Fibroblast of peridontal ligament (primary cell): ENCODE results near the gene SPDEF.

Experiments used
- DNase-seq: peaks from one replicate; pipeline ENCODE4 v3.0.0-alpha.2; 2010; ENCODE audit errors: extremely low read depth

The SPDEF gene

DNA sequence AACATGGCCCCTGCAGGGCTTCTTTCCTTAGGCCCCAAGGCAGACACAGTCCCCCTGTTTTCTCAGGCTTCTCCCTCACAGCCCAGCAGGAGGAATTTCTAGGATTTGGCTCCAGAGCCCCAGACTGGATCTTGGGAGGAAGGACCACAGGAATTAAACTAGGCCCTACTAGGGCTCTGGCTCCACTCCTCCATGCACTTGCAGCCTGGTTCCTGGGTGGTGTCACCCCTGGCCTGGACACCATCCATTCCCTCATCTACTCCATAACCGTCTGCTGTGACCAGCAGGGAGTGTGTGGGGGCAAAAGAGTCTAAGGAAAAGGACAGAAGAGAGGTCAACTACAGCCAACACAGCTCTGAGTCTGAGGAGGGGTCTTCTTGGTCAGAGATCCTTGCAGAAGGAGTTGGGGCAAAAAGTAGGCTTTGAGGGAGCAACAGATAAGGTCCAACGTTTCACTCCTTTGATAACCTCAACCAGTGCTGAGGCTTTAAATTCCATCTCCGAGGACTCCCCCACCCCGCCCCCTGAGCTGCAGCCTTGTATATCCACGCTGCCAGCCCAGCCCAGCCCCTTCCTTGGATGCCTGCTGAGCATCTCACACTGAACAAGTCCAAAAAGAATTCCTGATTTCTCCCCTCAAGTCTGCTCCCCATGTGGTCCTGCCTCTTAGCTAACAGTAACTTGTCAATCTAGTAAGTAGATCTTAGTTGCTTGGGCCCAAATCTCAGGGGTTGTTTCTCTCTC lies 27.9 kb upstream of the SPDEF start:
- DNase-seq = no peak

DNA sequence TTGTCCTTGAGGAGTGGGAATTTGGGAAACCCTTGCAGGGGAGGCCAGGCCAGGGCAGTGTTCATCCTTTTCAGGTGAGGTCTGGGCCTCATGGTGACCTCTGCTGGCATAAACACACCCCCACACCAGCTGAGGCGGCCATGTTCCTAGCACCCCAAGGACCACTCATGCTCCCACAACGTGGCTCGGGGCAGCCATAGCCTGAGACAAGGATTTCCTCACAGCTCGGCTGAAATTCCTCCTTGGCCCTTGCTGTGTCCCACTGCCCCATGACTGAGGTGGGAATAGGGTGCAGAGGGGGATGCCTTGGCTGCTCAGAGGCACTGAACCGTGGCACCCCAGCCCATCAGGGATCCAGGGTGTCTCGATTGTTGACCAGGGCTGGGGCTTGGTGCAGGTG lies 27.3 kb upstream of the SPDEF start:
- no peak for DNase-seq

DNA sequence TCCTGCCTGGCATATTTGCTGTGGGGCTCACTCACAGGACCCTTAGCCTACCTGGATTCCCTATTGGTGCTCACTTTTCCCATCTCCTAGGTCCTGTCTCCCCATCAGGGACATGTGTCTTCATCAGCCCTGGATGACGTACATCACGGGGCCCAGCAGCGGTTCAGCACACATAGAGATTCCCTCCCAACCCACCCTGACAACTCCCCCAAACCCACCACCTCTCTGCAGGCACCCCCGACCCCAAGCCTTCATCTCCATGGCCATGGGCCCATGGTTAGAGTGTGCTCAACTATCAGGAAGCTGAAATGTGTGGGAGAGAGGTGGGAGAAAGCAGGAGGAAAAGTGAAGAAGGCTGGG lies 25.4 kb upstream of the SPDEF start:
- no peak for DNase-seq

DNA sequence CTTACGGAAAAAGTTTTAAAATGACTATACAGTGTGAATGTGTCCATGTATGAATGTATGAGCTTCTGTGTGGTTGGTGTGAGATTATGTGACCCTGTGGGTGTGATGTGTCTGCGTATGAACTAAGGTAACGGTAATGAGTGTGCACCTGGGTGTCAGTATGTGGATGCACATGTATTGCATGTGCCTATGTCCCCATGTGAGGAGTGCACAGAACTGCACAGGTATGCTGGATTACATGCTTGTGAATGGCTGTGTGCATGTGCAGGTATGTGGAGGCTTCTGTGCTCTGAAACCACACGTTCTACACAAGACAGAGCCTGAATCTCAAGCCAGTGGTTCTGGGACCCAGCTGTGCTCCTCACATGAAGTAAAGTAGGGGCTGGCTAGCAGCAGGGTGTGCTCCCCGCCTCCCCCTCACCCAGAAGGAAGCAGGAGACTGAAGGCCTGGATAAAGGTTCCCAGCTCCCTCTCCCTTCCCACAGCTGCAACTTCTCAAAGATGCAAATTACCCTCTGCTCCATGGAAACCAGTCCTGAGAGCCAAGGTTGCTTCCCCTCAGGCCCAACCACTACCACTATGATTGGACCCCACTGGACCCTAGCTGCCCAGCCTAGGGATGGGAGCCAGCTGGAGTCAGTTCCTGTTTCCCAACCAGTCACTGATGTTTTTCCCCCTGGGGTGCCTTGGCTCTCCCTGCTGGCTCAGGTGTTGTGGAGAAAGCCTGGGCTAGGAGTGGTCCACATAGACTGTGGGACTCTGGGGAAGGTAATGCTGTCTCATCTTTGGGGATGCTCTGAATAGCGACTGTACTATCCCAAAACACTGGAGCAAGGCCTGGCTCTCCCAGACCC lies 24.8 kb upstream of the SPDEF start:
- no peak for DNase-seq

DNA sequence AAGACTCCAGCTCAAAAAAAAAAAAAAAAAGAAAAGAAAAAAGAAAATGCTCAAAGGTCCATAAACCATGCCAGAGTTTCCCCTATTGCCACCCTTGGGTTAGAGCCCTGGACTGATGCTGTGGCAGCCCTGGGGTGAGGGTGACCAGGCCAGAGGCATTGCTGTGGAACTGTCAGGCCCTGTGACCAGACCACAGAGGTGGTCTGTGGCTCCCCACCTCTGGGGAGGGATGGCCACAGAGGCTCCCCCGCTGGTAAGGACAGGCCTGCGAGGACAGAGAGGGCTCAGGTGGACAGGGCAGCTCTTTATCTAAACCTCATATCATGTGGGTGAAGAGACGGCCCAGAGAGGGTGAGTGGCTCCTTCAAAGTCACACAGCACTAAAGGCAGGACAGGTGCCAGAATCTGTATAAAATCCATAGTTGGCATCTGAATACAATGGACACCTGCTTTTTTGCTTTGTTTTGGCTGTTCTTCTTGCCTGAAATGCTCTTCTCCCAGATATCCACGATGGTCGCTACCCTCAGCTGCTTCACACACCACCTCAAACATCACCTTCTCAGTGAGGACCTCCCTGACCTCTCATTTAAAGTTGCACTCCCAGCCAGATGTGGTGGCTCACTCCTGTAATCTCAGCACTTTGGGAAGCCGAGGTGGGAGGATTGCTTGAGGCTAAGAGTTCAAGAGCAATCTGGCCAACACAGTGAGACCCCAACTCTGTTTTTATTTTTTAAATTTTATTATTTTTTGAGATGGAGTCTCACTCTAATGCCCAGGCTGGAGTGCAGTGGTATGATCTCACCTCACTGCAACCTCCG lies 22.5 kb upstream of the SPDEF start:
- no peak for DNase-seq

DNA sequence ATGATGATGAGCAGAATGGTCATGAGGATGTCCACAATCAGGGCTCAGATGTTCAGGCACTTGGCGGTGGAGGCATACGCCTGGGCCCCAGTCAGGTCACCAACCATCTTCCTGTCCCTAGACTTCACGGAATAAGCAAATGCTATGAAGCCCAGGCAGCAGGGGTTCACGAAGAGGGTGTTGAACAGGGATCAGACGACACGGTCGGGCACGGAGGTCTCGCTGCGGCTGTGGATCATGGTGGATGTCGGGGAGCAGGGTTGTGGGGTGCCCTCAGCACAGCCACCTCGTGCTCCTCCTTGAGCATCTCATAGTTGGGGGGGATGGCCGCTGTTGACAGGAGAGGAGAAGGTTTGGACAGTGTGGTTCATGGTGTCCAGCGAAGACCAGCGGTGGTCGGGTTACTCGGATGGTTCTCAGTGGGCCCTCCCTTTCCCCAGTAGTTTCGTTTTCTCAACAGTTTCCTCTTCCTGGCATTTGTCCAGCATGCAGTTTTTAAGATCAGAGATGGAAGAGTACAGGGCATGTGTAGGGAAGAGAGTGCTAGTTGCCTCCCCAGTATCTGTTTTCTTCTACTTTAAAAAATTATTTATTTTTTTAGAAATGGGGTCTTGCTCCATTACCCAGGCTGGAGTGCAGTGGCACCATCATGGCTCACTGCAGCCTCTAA lies 20.3 kb upstream of the SPDEF start:
- peak; percentile 6 for DNase-seq

DNA sequence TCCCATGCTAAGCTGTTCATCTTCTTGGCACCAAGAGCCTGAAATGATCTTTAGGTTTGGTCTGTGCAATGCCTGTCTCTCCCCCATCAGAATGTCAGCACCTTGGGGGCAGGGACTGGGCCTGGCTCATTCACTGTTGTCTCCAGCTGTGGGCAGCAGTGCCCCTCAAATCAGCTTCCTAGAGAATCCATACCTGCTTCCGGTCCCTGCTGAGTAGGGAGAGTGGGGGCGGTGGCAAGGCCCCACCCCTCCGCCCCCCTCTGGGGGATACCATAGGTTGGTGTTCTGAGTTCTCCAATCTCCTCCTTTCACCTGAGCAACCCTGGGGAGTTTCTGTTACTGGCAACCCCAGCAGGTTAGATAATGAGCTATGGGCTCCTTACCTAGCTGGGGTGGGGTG lies 19.2 kb upstream of the SPDEF start:
- no peak for DNase-seq

DNA sequence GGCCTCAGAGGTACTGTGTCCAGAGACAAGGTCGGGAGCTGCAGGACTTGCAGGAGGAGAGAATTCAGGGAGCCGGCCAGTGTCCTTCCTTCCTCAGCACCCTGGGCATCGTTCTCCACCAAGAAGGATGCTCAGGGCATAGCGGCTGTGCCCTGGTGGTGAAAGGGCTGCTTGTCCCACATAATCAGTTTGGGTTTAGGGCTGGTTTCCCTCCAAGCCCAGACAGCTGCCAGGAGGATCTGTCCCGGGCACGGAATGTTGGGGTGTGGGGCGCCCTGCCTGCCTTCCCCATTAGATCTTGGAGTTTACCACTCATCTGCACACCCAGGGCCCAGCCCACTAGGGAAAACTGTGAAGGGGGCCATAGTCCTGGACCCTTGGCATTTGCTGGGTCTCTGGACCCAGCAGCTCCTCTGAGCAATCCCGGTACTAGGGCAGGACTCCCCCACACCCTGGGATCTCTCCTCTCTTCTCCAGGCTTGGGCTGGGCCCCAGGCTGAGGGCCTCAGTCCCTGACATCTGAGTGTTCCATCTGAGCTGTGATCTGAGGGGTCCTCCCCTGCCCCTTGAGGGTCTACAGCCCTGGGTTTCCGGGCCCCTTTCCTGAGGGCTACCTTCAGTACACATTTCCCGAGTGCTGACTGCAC lies 18.6 kb upstream of the SPDEF start:
- DNase-seq = no peak

DNA sequence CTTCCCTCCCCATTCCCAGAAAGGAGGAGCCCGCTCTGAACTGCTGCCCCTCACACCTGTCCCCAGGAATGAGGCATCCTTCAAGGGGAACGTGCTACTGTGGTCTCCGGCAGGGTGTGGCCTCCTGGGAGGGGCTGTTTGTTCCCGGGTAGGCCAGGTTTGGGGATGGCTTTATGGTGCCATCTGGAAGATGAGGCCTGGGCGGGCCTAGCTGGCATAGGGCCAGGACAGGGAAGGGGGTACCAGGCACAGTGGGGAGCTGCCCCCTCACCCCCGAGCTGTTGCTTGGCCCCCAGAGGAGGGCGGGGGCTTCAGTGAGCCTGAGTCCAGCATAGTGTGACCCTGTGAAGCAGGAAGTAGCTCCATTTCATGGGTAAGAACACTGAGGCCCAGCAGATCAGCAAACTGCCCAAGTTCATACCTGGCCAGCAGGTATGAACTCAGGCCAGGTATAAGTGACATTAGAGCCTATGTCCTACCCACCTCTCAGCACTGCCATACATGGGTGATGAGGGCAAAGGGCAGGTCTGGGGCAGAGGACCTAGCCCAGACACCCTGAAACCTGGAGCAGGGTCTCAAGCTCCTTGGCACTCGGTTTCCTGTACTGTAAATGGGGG lies 17.5 kb upstream of the SPDEF start:
- no peak for DNase-seq

DNA sequence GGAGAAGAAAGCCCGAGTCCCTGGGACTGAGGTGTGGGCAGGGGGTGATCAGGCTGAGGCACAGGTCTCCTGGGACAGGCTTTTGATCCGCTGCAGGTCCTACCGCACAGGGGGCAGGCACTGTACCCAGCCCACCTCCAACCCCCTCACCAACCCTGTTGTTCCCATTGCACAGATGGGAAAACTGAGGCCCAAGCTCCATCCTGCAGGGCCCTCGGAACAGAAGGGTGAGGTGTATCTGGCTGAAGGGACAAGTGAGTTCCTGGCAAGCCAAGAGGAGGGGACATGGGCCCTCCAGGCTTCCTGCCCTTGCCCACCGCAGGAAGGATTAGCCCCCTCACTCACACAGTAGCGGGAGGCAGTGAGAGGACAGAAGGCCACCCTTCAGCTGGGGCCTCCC lies 16.5 kb upstream of the SPDEF start:
- no peak for DNase-seq

DNA sequence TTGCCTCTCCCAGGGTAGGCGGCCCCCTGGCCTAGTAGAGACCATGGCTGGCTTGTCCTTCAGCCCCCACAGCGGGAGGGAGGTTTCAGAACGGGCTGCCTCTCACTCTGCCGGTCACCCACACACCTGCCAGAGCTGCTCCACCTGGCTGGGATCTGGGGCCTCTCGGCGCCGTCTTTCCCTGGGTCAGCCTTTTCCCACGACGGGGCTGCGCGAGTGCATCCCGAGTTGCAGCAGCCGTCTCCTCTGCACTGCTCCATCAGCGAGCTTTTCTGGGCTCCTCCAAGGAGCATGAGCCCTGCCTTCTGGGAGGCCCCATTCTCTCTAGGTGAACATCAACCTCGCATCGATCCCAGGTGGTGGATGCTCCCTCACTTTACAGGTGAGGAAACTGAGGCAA lies 15.9 kb upstream of the SPDEF start:
- no peak for DNase-seq

DNA sequence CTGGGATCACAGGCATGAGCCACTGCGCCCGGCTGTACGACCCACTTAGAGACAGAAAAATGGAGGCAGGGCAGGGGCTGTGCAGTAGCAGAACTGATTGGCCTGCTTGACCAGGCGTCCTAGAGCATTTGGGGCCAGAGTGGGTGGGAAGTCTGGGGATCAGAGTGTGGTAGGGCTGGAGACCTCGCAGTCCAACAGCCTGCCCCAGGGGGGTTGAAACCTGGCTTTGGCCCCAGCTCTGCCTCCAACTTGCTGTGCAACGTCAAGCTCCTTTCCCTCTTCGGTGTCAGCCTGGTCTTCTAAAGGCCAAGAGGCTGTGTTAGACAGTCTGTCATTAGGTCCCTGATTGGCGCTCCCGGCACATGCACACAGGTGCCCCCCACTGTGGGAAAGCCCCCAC lies 15.3 kb upstream of the SPDEF start:
- no peak for DNase-seq

DNA sequence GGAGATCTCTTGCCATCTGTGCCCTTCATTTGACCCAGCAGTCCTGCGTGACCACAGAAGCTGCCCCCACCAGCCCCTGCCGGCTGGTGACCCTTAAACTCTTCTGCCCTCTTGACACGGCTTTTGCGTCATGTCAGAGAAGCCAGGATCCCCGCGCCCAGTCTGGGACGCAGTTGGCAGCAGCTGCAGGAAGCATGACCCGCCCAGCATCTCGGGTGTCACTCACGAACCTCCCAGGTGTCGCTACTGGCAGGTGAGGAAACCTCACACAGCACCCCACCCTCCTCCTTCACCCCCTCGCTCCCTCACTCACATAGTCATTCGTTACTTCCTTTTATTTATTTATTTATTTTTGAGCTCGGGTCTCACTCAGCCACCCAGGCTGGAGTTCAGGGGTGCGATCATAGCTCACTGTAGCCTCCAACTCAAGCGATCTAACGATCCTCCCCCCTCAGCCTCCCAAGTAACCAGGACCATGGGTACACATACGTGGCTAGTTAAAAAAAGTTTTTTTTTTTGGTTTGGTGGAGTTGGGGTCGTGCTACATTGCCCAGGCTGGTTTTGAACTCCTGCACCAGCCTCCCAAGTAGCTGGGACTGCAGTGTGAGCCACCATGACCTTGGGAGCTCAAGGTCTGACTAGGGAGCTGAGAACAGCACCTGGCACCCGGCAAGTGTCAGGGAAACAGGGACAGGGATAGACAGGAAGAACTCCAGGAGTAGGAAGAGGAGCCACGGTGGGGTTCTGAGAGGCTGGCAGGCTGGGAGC lies 14.1 kb upstream of the SPDEF start:
- DNase-seq = no peak

DNA sequence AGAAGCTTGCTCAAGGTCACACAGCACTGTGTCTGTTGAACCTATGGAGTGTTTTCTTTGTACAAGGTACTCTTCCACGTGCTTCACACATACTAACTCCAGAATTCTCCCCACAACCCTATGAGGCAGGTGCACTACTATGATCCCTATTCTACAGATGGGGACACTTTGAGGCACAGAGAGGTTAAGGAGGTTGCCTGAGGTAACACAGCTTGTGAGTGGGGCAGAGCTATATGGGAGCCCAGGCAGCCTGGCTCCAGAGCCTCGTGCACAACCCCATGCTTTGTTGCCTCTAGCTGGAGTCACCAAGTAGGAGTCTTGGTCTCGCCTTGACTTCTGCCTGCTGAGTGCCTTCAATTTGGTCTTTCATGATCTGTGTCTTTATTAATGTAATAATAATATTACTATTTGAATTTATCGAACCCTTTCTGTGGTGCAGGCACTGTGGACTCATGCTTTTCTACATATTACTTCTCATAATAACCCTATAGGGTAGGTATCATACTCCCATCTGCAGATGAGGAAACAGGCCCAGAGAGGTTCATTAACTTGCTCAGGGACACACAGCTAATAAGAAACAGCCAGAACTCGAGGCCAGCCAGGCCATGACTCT lies 13.3 kb upstream of the SPDEF start:
- DNase-seq = no peak

DNA sequence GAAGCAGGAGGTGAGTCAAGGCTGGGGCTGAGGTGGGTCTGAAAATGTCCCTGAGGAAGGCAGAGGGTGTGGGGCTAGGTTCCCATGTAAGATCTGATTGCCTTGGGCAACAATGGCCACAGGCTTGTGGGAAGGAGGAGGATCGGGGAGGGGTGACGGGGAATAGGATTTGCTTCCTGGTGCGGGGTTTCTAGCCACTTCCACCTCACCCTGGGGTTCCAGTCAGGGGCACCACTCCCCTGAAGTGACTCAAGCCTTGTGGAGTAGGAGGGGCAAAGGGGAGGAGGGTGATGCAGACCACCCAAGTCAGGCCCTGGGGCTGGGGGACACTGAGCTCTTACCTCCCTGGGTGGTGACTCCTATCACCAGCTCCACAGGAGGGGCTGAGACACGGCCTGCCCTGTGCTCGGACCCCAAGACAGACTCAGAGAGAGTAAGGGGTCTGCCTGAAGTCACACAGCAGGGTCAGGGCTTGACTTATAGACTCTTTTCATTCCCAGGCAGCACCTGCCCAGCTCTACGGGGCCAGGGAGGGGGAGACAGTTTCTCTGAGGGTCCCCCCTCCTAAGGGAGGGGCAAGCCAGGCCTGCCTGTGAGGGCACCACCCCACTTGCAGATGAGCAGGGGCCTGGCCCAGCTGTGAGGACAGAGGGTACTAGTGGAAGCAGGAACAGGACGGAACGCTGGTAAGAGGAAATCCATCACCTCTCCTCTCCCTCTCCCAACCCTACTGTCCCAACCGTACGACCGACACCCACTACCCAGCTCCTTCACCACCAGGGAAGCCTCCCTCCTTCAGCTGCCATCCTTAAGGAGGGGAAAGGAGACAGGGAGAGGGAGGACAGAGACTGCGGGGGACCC lies 12.4 kb upstream of the SPDEF start:
- no peak for DNase-seq

DNA sequence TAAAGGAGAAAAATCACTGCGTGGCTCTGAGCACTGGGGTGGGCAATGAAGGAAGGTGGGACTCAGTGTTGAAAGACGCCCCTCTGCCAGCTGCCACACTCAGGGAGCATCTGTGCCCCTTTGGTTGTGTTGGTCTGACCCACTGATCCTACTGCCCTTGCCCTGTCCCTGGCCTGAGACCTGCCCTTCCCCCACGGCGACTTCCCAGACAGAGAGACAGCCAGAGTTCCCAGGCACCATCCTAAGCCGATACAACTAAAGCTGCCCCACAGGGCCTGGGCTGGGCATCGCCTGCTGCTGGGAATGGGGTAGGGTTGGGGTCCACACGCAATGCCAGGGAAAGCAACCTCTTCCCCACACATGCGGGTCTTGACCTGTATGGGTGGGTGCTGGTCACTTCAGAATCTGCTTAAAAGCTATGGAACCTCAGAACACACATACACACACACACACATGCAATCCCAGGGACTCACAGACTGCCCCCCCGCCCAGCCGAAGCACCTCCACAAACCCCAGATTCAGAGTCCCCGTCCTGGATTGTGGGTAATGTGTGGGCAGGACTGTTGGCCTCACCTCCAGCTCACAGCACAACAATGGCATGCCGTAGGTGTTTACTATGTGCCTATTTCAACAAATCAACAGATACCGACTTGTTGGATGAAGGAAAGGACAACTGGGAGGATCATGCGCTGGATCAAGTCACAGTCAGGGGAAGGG lies 10.9 kb upstream of the SPDEF start:
- no peak for DNase-seq

DNA sequence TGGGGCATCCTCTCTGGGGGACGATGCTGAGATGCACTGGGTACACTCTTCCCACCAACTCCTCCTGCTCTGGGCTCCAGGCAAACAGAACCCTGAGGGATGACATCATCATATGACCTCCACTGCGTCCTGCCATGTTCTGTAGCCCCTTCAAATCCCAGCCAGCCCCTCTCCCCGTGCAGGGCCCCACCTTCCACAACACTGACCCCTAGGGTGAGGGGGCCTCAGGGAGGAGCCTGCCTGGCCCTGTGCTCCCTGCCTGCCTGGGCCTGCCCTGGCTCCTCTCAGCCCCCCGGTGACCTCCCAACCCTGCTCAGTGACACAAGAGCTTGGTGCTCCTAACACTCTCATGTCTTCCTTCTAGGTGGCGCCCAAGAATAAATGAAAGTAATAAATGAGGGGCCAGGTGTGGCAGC lies 9.6 kb upstream of the SPDEF start:
- DNase-seq = no peak

DNA sequence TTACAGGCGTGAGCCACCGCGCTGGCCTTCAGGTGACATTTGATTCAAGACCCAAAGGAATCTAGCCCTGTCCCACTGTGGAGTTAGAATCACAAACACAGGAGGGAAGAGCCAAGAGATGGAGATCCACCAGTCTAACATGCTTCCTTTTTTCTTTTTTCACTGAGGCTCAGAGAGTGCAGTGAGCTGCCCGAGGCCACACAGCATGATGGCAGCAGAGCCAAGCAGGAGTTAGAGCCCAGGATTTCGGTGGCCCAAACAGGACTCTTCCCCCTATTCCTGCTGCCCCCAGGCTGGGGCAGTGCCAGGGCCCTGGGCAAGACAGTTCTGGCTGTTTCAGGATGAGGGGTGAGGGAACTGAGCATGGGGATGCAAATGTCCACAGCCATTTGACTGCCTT lies 8.1 kb upstream of the SPDEF start:
- no peak for DNase-seq
